GM18498 (cell line): Measurements from ENCODE around the gene MYL6.
"Not testable (repeated sequence)": the region's sequence is repeated elsewhere in the genome, so short reads cannot be mapped to it uniquely, and the experiment has no call there.

ENCODE experiments used
- ATAC-seq: cut with Tn5 transposase; IDR thresholded peaks from one replicate; pipeline ENCODE4 v1.9.1; 2021; ENCODE audit warnings: mild to moderate bottlenecking, moderate library complexity; ENCODE audit not compliant: unreplicated experiment

MYL6 gene

DNA sequence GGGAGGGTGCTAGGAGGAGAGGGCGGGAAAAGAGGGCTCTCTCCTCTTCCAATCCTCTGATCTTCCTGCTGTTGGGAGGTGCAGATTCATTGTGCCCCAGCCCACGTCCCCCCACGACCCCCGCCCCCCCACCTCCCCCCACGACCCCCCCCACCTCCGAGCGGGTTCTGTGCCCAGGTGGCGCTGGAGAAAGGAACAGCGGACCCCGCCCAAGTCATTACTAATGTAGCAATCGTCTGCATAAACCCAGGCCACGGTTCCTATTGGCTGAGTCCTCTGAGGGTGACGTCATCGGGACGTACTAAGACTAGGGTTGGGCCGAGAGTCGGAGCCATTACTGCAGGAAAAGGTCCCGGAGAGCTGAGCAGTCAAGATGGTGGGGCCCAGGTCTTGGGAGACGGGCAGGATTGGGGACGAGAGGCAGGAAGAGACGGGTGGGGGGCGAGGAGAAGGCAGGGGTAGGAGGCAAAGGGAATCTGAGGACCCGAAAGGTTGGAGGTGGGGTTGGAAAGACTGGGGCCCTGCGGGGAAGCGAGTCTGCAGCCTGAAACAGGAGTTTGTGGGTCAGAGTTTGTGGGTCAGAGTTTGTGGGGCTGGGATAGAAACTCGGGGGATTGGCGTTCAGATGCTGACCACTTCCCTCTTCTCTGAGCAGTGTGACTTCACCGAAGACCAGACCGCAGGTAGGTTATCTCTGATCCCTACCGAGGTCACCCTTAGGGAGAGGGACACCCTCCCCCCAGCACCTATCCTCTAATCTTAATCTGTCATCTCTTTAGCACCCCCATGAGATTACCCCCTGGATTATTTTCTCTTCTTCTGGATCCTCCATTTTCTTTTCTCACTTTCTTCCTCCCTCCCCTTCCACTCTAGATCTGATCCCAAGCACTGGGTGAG, at the start of gene MYL6:
TSS of gene MYL6 (plus strand) at position 331 of the 897 bp plus-strand sequence. CDS start at position 374, 43 bp downstream.
- ATAC-seq = peak; percentile 88

DNA sequence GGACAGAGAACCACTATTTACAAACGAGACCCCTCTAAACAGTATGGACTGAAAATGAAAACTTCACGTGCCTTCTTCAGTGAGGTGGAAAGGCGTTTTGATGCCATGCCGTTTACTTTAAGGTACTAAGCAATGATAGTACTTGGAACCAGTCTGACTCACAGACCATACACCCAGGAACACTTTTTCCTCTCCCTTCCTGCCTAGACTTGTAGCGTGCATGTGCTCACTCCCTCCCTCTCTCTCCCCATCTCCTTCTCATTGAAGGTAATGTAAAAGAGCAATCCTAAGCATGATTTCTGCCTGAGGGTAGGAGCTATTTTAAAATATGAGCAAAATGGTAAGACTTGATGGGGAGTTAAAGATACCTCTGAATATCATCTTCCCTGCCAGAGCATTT, 47.6 kb upstream of the MYL6 start:
- ATAC-seq = no peak

GRCh38 chr12:56114084-56114483, 44.1 kb upstream of the MYL6 start:
- no peak for ATAC-seq

DNA sequence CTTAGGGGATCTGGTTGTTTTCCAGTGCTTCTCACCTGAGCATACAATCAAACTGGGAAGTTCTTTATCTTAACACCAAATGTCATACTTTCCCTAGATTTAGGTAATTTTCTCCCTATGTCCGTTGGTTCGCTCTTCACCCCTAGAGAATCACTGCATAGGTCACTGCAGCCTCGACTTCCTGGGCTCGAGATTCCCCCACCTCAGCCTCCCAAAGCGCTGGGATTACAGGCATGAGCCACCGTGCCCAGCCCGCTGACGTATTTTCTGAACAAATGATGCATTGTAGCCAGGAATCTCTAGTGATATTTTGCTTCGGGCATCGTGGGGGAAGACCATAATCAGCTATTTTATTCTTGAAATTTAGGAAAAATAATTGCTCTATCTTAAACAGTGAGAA, 42.8 kb upstream of the MYL6 start:
- no peak for ATAC-seq

- peak; percentile 52 for ATAC-seq
Observed at GRCh38 chr12:56116267-56117081, 41.7 kb upstream of the MYL6 start, which contains the start of gene RPL41. Gene RPL41, plus strand, starts transcription at chr12:56116633.

GRCh38 chr12:56117082-56117706, 41.0 kb upstream of the MYL6 start:
- not testable (repeated sequence) for ATAC-seq

GRCh38 chr12:56117778-56118687, 40.1 kb upstream of the MYL6 start, which contains the start of gene ZC3H10:
Gene ZC3H10, plus strand, starts transcription at chr12:56118266. Its CDS starts 2,297 bp downstream, at chr12:56120563.
- ATAC-seq = peak; percentile 79

DNA sequence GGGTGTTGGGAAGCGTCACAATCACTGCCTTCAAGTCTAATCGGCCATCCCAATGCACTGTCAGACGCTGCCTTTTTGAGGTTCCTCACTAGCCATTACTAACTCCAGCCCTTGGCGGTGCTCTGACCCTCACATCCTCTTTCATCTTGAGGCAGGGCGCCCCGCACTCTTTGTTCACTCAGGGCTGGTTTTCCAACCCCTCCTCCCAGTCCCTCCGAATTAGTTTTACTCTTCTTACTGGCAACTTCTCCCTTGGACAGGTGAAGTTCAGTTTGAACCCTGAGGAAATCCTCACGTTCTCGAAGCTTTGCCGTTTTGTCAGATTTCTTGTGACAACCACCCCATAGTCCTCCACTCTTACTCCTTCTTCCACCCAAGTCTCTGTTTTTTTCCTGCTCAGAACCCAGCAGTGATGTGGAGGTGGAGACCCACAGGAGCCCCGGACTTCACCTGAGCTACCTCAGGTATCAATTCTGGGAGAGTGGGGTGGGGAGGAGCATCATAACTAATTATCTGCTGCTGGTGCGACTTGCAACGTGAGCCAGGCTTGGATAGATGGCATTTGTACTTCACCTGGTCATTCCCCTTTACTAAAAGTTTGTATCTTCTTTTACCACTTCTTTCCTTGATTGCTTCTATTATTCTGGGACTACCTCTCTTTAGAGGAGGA, 39.3 kb upstream of the MYL6 start:
- ATAC-seq = no peak

GRCh38 chr12:56119361-56119796, 38.8 kb upstream of the MYL6 start:
- ATAC-seq = no peak

DNA sequence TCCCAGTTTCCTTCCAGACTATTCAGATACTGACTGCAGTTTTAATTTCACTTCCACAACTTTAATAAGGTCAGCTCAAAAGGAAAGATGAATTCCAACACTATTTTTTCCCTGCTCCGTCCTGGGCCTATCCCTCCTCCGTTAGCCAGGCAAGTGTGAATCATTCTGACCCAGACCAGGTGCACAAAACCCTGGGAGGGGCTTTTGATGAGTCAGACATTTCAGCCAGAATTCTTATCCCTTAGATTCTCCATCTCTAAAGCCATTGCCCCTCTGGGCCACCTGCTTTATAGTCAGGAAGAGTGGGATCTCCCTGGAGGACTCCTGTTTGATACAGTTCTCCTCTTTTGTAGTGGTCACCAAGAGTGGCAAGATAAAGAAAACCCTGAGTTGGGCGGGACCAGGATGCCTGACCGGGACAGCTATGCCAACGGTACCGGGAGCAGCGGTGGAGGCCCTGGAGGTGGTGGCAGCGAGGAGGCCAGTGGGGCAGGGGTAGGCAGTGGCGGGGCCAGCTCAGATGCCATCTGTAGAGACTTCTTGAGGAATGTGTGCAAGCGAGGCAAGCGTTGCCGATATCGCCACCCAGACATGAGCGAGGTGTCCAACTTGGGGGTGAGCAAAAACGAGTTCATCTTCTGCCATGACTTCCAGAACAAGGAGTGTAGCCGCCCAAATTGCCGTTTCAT, 37.9 kb upstream of the MYL6 start:
- ATAC-seq = no peak

GRCh38 chr12:56121204-56121870, 36.8 kb upstream of the MYL6 start:
- ATAC-seq = no peak

GRCh38 chr12:56122637-56123036, 35.5 kb upstream of the MYL6 start:
- ATAC-seq = no peak

DNA sequence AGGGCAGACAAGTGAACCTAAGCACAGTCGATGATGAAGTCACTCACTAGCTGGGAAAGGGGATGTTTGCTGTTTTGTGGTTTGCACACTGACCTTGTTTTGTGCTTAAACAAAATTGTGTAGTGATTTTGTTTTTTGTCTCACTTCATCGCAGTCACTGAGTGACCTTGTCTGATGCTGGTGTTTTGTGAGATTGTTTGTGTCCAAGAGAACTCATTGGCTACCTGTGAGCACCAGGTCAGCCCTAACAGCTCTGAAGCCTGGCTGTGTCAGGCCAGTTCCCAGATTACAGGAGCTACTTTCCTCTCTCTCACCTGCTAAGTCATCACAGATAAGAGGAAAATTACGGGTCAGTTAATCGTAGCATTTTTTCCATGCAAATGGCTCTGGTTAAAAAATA, 34.0 kb upstream of the MYL6 start:
- no peak for ATAC-seq

- no peak for ATAC-seq
Observed at GRCh38 chr12:56126732-56127239, 31.4 kb upstream of the MYL6 start.

- ATAC-seq = no peak
Observed at GRCh38 chr12:56127485-56127887, 30.7 kb upstream of the MYL6 start.

DNA sequence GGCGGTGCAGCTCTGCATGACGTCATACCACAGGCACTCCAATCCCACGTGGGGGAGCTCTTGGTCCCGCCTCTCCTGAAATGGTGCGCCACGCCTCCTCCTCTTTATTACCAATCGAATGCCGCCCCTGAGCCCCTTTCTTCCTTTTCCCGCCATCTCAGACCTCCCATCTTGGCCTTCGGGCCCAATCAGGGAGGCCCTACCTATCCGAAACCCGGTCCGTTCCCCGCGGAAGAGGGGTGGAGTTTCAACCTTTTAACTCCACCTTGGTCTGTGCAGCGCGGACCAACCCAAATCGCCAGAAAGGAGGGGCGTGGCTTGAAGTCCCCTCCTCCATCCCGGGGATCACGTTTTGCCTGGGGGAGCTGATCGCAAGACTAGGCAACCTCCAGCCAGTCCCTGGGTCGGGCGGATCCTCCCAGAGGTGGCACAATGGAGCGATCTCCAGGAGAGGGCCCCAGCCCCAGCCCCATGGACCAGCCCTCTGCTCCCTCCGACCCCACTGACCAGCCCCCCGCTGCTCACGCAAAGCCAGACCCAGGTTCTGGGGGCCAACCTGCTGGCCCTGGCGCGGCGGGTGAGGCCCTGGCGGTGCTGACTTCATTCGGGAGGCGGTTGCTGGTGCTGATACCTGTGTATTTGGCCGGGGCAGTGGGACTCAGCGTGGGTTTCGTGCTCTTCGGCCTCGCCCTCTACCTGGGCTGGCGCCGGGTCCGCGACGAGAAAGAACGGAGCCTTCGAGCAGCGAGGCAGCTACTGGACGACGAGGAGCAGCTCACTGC, 30.1 kb upstream of the MYL6 start, which contains the start of gene ESYT1:
TSS of gene ESYT1 (plus strand) at position 380 of the 782 bp plus-strand sequence. CDS start at position 433, 53 bp downstream.
- ATAC-seq = peak; percentile 91

DNA sequence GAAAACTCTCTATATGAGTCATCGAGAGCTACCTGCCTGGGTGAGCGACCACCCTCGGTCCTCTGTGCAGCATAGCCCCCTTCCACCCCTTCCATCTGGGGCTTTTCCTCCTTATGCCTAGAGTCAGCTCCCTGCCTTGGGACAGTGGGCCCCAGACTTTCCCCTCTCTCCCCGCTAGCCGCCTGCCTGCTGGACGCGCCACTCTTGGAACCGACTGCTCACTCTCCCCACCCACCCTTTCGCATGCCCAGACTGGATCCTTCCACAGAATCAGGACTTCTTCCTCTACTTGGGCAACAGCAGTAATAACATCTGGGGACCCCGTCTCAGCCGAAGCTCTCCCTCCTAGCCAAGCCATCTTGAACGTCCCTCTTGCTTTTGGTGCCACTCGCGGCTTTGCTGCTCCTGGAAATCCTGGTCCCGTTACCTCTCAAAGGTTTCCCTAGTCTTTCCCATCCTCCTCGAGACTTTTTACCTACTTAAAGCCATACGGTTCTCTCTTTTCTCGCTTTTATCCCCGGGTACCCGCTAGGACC, 29.4 kb upstream of the MYL6 start:
- ATAC-seq = no peak
